ENCODE results near the gene AGRN. TPM values are rescaled to one million over a fixed set of nuclear protein-coding genes. Genes with fewer than 3 reads are reported as not detected.
"Not testable (repeated sequence)": the region's sequence is repeated elsewhere in the genome, so short reads cannot be mapped to it uniquely, and the experiment has no call there.

AGRN gene
- total RNA-seq, 4 donors from 2014 or later = 20.0 to 35.8 (median 32.0) TPM

DNA sequence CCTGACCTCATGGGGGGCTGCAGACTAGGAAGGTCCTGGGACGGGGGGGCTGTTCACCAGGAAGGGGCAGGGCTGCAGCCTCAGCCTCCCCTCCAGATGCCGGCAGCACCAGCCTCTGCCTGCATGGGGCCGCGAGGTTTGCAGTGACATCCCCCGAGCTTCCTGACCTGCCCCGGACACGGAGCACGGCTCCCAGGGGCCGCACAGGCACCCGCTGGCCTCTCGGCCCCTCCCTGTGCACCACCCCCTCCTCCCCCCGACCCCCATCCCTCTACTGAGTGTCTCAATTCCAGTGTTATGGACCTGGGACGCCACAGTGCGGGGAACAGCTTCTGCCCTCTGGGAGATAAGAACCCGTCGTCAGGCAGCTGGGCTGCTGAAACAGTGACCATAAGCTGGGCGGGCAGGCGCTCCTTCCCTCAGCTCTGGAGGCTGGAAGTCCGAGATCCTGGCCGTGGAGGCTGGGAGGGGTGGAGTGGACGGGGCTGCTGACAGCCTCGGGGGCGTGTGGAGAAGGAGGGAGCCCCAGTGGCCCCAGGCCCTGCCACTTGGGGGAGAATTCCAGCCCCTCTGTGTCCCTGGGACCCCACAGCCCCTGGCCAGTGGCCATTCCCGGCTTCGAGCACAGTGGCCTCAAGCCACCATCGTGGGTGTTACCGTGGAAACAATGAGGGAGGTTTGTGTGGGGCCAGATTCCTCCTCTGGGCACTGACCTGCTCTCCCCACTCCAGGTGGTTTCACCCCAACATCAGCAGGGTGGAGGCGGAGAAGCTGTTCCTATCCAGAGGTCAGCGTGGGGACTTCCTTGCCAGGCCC is 42.6 kb downstream of the AGRN start:
- Histone ChIP-seq H3K27ac (no peak overlapping the region), H3K4me1 (peaks cover 32 to 65% (median 37%) of the 10 kb centered on the region in 3 donors), H3K27me3 (peaks cover 9 to 90% (median 30%) of the 10 kb centered on the region in 4 donors), H3K4me3 (no peak overlapping the region), H3K9me3 (no peaks in the 10 kb centered on the region), H3K36me3 (no peaks in the 10 kb centered on the region)
- WGBS, 2 donors = 7 to 50% methylated on average over 3 to 4 of the region's 29 CpGs
- DNase-seq = no peak
- TF ChIP-seq POLR2A (IDR thresholded peaks at IDR 0.05) = no peak
- TF ChIP-seq, protein P1, sequence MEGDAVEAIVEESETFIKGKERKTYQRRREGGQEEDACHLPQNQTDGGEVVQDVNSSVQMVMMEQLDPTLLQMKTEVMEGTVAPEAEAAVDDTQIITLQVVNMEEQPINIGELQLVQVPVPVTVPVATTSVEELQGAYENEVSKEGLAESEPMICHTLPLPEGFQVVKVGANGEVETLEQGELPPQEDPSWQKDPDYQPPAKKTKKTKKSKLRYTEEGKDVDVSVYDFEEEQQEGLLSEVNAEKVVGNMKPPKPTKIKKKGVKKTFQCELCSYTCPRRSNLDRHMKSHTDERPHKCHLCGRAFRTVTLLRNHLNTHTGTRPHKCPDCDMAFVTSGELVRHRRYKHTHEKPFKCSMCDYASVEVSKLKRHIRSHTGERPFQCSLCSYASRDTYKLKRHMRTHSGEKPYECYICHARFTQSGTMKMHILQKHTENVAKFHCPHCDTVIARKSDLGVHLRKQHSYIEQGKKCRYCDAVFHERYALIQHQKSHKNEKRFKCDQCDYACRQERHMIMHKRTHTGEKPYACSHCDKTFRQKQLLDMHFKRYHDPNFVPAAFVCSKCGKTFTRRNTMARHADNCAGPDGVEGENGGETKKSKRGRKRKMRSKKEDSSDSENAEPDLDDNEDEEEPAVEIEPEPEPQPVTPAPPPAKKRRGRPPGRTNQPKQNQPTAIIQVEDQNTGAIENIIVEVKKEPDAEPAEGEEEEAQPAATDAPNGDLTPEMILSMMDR (IDR thresholded peaks at IDR 0.05) = no peak
- intact Hi-C loops (cut with DNase I) = loop anchor here (5.0 kb wide), 1 partner anchor 80 kb away; the partner anchor contains the start of gene PERM1

- no peaks in the 10 kb centered on the region for H3K36me3 ChIP-seq
- WGBS, 2 donors = 63% methylated on average over 17 of the region's 24 CpGs; no CpG with 5 or more reads in 1 of the 2 donors
- peak overlapping the region in 1 of 4 donors; percentile 7 for H3K4me3 ChIP-seq
- H3K4me1 ChIP-seq = peaks cover 36 to 68% (median 43%) of the 10 kb centered on the region in 3 donors
- H3K27ac ChIP-seq = no peak overlapping the region
- DNase-seq = no peak
- peaks cover 9 to 90% (median 29%) of the 10 kb centered on the region in 4 donors for H3K27me3 ChIP-seq
- TF ChIP-seq, protein P1 (IDR thresholded peaks at IDR 0.05) = no peak
- no peak for TF ChIP-seq POLR2A (IDR thresholded peaks at IDR 0.05)
- intact Hi-C loops (cut with DNase I) = loop anchor here (5.0 kb wide), 1 partner anchor 81 kb away; the partner anchor contains the start of gene PERM1
- H3K9me3 ChIP-seq = no peaks in the 10 kb centered on the region
Measured at GRCh38 chr1:1063261-1063944, 43.5 kb downstream of the AGRN start.

- Histone ChIP-seq H3K36me3 (no peaks in the 10 kb centered on the region), H3K27me3 (peaks cover 9 to 90% (median 27%) of the 10 kb centered on the region in 4 donors), H3K4me3 (peak overlapping the region in 2 of 4 donors; percentile 7 to 42), H3K4me1 (peaks cover 31 to 68% (median 39%) of the 10 kb centered on the region in 3 donors), H3K27ac (peak overlapping the region in 2 of 4 donors; percentile 16 to 41), H3K9me3 (no peaks in the 10 kb centered on the region)
- intact Hi-C loops (cut with DNase I) = loop anchor here (5.0 kb wide), 1 partner anchor 82 kb away; the partner anchor contains the start of gene PERM1
- no peak for DNase-seq
- WGBS, 2 donors = no CpG with 5 or more reads among the region's 50 CpGs
- TF ChIP-seq, protein P1 (IDR thresholded peaks at IDR 0.05) = peak; percentile 92 to 96 (median 94)
- TF ChIP-seq POLR2A (IDR thresholded peaks at IDR 0.05) = no peak
Measured at GRCh38 chr1:1063945-1064831, 44.3 kb downstream of the AGRN start.

- TF ChIP-seq POLR2A (IDR thresholded peaks at IDR 0.05) = no peak
- TF ChIP-seq, protein P1 (IDR thresholded peaks at IDR 0.05) = no peak
- 55 to 69% methylated on average over 15 to 18 of the region's 20 CpGs for WGBS, 2 donors
- DNase-seq = no peak
- intact Hi-C loops (cut with DNase I) = no loop called here
- Histone ChIP-seq H3K4me1 (peaks cover 28 to 68% (median 29%) of the 10 kb centered on the region in 3 donors), H3K36me3 (no peaks in the 10 kb centered on the region), H3K4me3 (no peak overlapping the region), H3K27me3 (peaks cover 5 to 90% (median 21%) of the 10 kb centered on the region in 4 donors), H3K9me3 (no peaks in the 10 kb centered on the region), H3K27ac (no peak overlapping the region)
Measured at GRCh38 chr1:1065265-1065939, 45.5 kb downstream of the AGRN start.

- H3K27ac ChIP-seq; H3K4me3 ChIP-seq; H3K36me3 ChIP-seq; H3K9me3 ChIP-seq; intact Hi-C loops (cut with DNase I); DNase-seq: not testable (repeated sequence)
- Histone ChIP-seq H3K27me3 (peaks cover 0 to 90% (median 16%) of the 10 kb centered on the region in 4 donors), H3K4me1 (peaks cover 28 to 68% (median 29%) of the 10 kb centered on the region in 3 donors)
- WGBS, 2 donors = 60 to 92% methylated on average over 6 to 11 of the region's 11 CpGs
Measured at GRCh38 chr1:1065940-1066304, 46.0 kb downstream of the AGRN start.
